Measurements from ENCODE around the gene RPS6KA2.

The RPS6KA2 gene

DNA sequence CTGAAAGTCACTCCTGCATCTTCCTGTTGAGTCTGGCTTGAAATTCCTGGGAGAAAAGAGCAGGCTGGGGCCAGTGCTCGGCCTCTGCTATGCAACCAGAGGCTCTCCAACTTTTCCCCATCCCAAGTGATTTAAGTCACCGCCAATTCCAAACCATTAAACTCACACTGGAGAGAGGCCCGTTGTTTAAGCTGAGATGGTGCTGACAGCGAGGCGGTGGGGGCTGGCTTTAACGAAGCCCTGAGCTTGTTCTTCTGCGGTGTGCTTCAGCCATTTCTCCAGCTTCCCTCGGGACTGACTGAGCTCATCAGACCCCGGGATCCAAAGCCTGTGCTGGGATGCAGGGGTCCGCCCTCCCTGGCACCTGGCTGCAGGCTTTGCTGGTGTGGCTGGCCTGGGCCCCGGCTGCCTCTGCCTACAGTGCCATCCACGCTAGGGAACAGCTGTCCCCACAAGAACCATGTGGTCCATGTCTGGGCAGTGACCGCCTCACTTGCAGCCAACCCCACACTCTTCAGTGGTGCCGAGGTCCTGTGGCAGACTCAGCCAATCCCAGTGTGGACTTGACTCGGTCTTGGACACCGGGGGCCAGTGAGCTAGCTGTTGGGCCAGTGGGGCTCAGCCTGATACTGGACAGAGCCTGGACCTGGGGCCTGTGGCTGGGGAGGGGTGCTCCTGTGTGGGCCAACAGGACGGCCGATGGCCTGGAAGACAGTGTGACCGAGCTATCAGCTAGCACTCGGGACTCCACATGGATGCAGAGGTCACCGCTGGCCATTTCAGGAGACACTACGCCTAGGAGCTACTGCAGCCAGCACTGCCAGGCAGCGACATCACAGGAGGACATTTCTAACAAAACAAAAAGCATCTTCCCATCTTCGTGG is 61.7 kb downstream of the RPS6KA2 start:
- no peak for DNase-seq
- in situ Hi-C loops (cut with MboI; ENCODE audit: low pct_unique_long_range_greater_than_20kb, low sequenced_read_pairs) = no loop called here

DNA sequence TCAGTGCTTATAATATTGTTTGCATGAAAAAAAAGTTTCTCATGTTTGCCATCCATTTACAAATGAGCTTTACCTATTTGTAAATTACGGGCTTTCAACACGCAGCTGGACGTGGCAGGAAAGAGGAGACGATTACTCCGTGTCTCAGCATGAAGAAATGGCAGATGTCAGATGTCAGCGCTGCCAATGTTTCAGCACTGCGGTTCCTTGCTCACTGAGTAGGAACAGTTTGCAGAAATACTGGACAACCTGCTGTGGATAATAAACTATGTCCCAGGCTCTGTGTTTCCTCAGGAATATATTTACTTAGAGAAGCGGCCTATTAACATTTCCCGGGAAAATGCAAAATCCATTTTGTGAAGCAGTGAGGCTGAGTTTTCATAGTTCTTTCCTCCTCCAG is 63.2 kb downstream of the RPS6KA2 start:
- in situ Hi-C loops (cut with MboI; ENCODE audit: low pct_unique_long_range_greater_than_20kb, low sequenced_read_pairs) = no loop called here
- no peak for DNase-seq

GRCh38 chr6:166563200-166563599 is 63.9 kb downstream of the RPS6KA2 start:
- in situ Hi-C loops (cut with MboI; ENCODE audit: low pct_unique_long_range_greater_than_20kb, low sequenced_read_pairs) = no loop called here

GRCh38 chr6:166562726-166563125 is 64.3 kb downstream of the RPS6KA2 start:
- DNase-seq = no peak
- in situ Hi-C loops (cut with MboI; ENCODE audit: low pct_unique_long_range_greater_than_20kb, low sequenced_read_pairs) = no loop called here

More at GRCh38 chr6:166563200-166563599, 63.9 kb downstream of the RPS6KA2 start:
- DNase-seq = no peak

DNA sequence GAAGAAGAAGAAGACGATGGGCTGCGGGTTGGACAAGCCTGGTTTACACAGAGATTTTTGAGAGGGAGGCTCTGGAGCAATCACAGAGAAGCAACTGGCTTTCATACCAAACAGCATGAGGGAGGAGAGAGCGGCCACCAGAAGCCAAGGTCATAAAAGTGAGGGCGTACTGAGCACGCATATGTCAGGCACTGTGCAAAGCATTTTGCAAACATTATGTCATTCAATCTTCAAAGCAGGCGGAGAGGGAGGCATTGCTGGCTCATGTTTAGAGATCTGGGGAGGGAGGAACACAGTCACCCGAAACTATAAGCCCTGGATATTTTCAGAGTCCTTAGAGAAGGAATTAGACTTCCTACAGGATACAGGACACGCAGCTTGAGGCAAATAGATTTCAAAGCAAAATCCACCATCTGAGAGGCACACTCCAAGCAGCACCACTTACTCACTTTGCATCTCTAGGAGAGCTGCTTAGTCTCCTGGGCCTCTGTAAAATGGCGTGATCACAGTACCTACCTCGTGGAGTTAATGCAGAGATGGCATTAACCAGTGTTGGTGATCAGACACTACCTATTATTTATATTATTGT is 65.2 kb downstream of the RPS6KA2 start:
- in situ Hi-C loops (cut with MboI; ENCODE audit: low pct_unique_long_range_greater_than_20kb, low sequenced_read_pairs) = no loop called here
- DNase-seq = no peak

DNA sequence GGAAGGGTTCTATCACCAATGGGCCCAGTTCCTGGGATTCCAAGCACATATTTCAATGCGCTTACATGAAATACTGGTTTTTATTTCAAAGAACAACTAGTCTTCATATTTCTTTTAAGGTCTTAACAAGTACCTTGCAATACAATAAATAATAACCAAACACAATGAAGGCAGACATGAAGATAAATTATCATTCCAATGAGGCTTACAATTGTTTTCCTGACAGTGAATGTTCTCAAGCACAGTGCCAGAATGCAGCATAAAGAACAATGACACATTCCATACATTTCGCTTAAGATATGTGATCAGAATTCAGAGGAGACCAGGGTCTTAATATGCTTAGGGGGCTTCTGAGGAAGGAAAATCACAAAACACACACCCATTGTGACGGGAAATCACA is 66.8 kb downstream of the RPS6KA2 start:
- no peak for DNase-seq
- in situ Hi-C loops (cut with MboI; ENCODE audit: low pct_unique_long_range_greater_than_20kb, low sequenced_read_pairs) = no loop called here

DNA sequence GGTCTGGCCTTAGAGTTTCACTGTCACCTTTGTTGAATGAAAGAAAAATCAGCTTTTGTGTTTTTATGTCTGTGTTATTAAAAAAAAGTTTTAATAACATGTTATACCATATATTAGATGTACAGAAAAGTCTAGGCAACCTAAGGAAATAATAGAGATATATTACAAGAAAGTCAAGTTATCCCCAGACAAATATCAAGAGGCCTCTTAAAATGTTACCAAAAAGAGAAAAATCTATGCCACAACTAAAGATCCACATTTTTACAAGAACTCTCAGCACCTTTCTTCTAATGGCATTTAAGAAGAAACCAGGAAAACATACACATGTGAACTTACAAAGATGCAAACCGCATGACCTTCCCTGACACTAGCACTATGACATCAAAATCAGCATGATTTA is 67.4 kb downstream of the RPS6KA2 start:
- no peak for DNase-seq

GRCh38 chr6:166559211-166559610 is 67.8 kb downstream of the RPS6KA2 start:
- in situ Hi-C loops (cut with MboI; ENCODE audit: low pct_unique_long_range_greater_than_20kb, low sequenced_read_pairs) = no loop called here
- no peak for DNase-seq

More for the DNA sequence above, 67.4 kb downstream of the RPS6KA2 start:
- in situ Hi-C loops (cut with MboI; ENCODE audit: low pct_unique_long_range_greater_than_20kb, low sequenced_read_pairs) = no loop called here

GRCh38 chr6:166558156-166559005 is 68.7 kb downstream of the RPS6KA2 start:
- in situ Hi-C loops (cut with MboI; ENCODE audit: low pct_unique_long_range_greater_than_20kb, low sequenced_read_pairs) = no loop called here
- DNase-seq = no peak

- peak; percentile 18 for DNase-seq
Measured at GRCh38 chr6:166556863-166557322, 70.2 kb downstream of the RPS6KA2 start.

DNA sequence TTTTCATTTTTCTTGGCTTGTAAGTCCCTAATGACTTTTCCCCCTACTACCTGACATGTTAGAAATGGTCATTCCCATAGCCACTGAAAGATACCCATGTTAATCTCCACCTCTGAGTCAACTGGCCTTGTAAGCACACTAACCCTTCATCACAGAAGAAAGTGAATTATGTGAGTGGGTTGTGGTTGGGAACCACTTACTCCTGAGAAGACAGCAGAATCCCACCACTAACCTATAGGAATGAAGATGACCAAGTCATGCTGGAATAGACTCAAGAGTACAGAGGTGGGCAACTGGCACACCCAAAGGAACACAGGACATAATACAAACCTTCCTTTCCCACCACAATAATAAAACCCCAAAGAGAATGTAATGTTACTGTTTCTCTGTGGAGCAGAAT is 70.7 kb downstream of the RPS6KA2 start:
- in situ Hi-C loops (cut with MboI; ENCODE audit: low pct_unique_long_range_greater_than_20kb, low sequenced_read_pairs) = no loop called here
- no peak for DNase-seq

More at GRCh38 chr6:166556863-166557322, 70.2 kb downstream of the RPS6KA2 start:
- in situ Hi-C loops (cut with MboI; ENCODE audit: low pct_unique_long_range_greater_than_20kb, low sequenced_read_pairs) = no loop called here

DNA sequence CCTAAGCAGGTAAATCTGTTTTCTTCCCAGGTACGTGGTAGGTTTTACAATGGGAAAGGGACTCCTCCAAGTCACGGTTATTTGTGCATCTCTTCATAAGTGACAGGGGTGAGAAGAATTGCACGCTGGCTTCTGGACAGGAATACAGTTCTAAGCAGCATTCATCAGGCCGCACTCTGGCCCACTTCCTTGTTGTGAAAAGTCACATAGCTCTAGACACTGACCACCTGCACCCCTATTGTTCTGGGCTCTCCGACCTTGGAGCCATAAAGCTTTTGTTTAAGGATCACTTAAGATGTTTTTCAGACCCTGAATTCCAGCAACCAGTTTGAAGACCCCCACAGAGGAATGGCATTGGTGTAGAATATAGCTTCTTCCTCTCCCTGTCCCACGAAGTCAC is 72.0 kb downstream of the RPS6KA2 start:
- in situ Hi-C loops (cut with MboI; ENCODE audit: low pct_unique_long_range_greater_than_20kb, low sequenced_read_pairs) = no loop called here
- no peak for DNase-seq

DNA sequence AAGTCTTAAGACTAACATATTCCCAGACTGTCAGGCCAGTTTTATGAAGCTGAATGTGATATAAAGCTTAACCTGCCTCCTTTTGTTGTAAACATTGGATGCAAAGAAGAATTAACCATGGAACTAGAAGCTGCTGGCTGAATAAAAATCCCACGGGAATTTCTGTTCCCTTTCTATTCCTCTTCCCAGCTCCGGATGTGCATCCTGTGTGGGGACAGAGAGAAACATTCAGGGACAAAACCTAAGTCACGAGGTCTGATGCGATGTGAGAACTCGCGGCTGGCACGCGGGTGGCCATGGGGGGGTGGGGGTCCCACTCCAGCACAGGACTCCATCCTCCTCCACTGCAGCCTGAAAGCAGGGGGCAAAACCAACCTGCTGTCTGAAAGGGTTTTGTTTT is 72.7 kb downstream of the RPS6KA2 start:
- in situ Hi-C loops (cut with MboI; ENCODE audit: low pct_unique_long_range_greater_than_20kb, low sequenced_read_pairs) = no loop called here
- DNase-seq = no peak

DNA sequence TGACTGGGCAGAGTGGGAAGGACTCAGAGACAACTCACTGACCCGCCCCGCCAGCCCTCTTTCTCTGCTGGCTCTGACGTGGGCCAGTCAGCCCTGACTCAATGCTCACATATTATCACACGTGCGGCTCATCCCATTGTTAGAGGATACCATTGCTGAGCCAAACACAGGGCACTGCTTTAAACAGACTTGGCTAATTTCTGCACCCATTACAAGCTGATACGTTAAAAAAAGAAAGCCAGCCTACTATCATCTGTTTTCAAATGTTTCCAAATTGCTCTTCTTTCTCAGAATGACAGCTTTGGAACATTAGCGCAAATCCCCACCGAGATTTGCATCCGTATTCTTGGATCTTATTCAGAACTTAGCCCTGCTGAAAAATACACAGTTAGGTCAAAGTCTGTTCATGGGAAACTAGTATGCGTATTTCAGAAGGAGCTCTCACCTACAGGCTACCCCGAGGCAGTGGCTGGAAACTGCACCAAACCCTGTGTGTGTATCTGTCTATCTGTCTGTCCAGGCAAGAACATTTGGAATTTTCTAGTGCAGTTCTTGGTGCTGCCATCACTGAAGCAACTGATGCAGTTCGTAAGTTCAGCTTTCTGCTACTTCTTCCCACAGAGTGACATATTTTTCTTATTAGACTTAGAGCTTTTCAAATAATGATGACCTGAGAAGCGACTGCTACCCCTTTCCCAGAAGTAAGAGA is 73.3 kb downstream of the RPS6KA2 start:
- no peak for DNase-seq
- in situ Hi-C loops (cut with MboI; ENCODE audit: low pct_unique_long_range_greater_than_20kb, low sequenced_read_pairs) = no loop called here

GRCh38 chr6:166552600-166552999 is 74.5 kb downstream of the RPS6KA2 start:
- in situ Hi-C loops (cut with MboI; ENCODE audit: low pct_unique_long_range_greater_than_20kb, low sequenced_read_pairs) = no loop called here
- DNase-seq = no peak

- DNase-seq = no peak
- in situ Hi-C loops (cut with MboI; ENCODE audit: low pct_unique_long_range_greater_than_20kb, low sequenced_read_pairs) = no loop called here
Measured at GRCh38 chr6:166551754-166552495, 75.1 kb downstream of the RPS6KA2 start.

- no peak for DNase-seq
- in situ Hi-C loops (cut with MboI; ENCODE audit: low pct_unique_long_range_greater_than_20kb, low sequenced_read_pairs) = no loop called here
Measured at GRCh38 chr6:166546653-166547052, 80.4 kb downstream of the RPS6KA2 start.

All from KBM-7 (cell line).